Measurements from ENCODE around the gene SLCO2A1.

DNA sequence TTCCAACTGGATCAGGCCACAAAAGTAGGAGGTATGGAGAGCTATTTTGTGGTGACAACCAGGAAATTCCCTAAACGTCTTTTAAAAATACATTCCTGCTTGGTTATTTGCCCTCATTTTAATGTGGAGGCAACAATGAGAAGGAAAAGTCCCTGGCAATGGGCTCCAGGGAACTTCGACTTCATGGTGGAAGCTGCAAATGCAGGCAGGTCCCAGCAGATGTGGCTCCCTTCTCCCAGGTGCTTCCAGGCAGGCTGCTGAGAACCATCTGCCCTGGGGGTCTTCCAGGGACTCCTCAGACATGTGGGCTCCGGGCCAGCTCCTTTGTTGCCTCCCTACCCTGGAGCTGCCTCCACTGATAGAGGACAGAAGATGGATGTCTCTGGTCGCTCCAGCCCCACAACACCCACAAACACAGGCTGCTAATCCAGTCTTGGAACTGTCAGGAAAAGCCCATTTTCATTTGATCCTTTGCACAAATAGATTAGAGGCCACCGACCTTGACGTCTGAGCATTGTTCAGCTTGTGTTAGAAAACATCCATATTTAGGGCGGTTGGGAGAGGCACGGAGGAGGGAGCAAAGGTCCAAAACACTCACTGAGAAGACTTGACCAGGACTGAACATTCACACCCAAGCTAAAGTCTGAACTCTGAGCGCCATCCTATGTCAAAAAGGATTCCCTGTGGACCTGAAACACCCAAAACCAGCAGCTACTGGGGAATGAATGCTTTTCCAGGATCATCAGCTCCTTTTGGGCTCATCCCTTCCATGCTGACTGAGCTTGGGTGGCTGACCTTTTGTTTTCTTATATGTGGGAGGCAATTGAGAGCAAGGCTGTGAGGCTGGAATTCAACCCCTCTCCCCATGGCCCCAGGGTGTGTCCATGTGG, 30.2 kb upstream of the SLCO2A1 start:
- TF ChIP-seq CTCF (IDR thresholded peaks at IDR 0.05 in 4 of 5, conservative IDR thresholded peaks at IDR 0.05 in 1 of 5) (no peak), POLR2A (IDR thresholded peaks at IDR 0.05) (no peak)
